HEK293 (cell line): ENCODE data around the gene HTR1E.

Experiments used
- CTCF ChIP-seq: fragments of 450-650 bp; formaldehyde crosslinking; IDR thresholded peaks from 2 replicates; pipeline ENCODE4 v1.5.1; 2016; ENCODE audit warnings: missing biosample characterization, missing genetic modification characterization
- GFI1B ChIP-seq: fragments of 450-650 bp; formaldehyde crosslinking; IDR thresholded peaks from 2 replicates; pipeline ENCODE4 v1.5.1; 2016; ENCODE audit warnings: missing biosample characterization, missing genetic modification characterization
- GLI4 ChIP-seq: fragments of 450-650 bp; formaldehyde crosslinking; IDR thresholded peaks from 2 replicates; pipeline ENCODE4 v1.5.1; 2016; ENCODE audit warnings: missing biosample characterization, missing genetic modification characterization
- KLF8 ChIP-seq: fragments of 450-650 bp; formaldehyde crosslinking; IDR thresholded peaks from 2 replicates; pipeline ENCODE4 v1.5.1; 2016; ENCODE audit warnings: missing biosample characterization, missing genetic modification characterization
- PRDM1 ChIP-seq: fragments of 450-650 bp; formaldehyde crosslinking; IDR thresholded peaks from 2 replicates; pipeline ENCODE4; 2016; ENCODE audit warnings: missing biosample characterization, missing genetic modification characterization
- PRDM2 ChIP-seq: fragments of 450-650 bp; formaldehyde crosslinking; IDR thresholded peaks from 2 replicates; pipeline ENCODE4 v1.5.1; 2016; ENCODE audit warnings: missing biosample characterization, missing genetic modification characterization, borderline replicate concordance
- SALL2 ChIP-seq: fragments of 450-650 bp; formaldehyde crosslinking; IDR thresholded peaks from 2 replicates; pipeline ENCODE4 v1.5.0; 2017; ENCODE audit warnings: missing biosample characterization, mild to moderate bottlenecking, missing genetic modification characterization, borderline replicate concordance
- SP7 ChIP-seq: fragments of 450-650 bp; formaldehyde crosslinking; IDR thresholded peaks from 2 replicates; pipeline ENCODE4 v1.5.1; 2016; ENCODE audit warnings: missing biosample characterization, missing genetic modification characterization
- ZNF169 ChIP-seq: fragments of 450-650 bp; formaldehyde crosslinking; IDR thresholded peaks from 2 replicates; pipeline ENCODE4 v1.5.1; 2016; ENCODE audit warnings: missing biosample characterization, missing genetic modification characterization
- ZNF274 ChIP-seq, 2 experiments: fragments of 200-500 bp in 1 of 2; fragments of 450-650 bp in 1 of 2; sonication (Bioruptor generic) in 1 of 2; formaldehyde crosslinking in 1 of 2; IDR thresholded peaks; 2 replicates each; pipeline versions ENCODE4 v1.5.1 to v1.6.1; 2014 to 2016; ENCODE audit warnings: borderline replicate concordance in 1 of 2, inconsistent platforms in 1 of 2, low read length in 1 of 2, missing biosample characterization in 1 of 2, missing genetic modification characterization in 1 of 2
- ZNF416 ChIP-seq: fragments of 450-650 bp; formaldehyde crosslinking; IDR thresholded peaks from 2 replicates; pipeline ENCODE4 v1.5.1; 2016; ENCODE audit warnings: missing biosample characterization, missing genetic modification characterization
- ZNF580 ChIP-seq: fragments of 450-650 bp; formaldehyde crosslinking; IDR thresholded peaks from 2 replicates; pipeline ENCODE4 v1.5.1; 2016; ENCODE audit warnings: missing biosample characterization, missing genetic modification characterization
- ZNF626 ChIP-seq: fragments of 450-650 bp; sonication (Bioruptor Pico); formaldehyde crosslinking; IDR thresholded peaks from 2 replicates; pipeline ENCODE4 v1.5.1; 2018; ENCODE audit warnings: missing biosample characterization, missing genetic modification characterization, inconsistent platforms
- ZNF660 ChIP-seq: fragments of 450-650 bp; IDR thresholded peaks from 2 replicates; pipeline ENCODE4 v1.5.1; 2018; ENCODE audit warnings: missing biosample characterization, mild to moderate bottlenecking, missing genetic modification characterization

- no peak for TF ChIP-seq CTCF (tag by site-specific recombination)
- TF ChIP-seq ZNF660, result no peak
- no peak for TF ChIP-seq SALL2 (tag by site-specific recombination)
- TF ChIP-seq ZNF416 (tag by site-specific recombination), result no peak
- TF ChIP-seq GLI4, result no peak
- TF ChIP-seq PRDM1, result no peak
- TF ChIP-seq ZNF169, result no peak
- TF ChIP-seq KLF8 (tag by site-specific recombination), result no peak
- TF ChIP-seq ZNF626 (tag by site-specific recombination), result no peak
- no peak for TF ChIP-seq SP7
- no peak for TF ChIP-seq PRDM2 (tag by site-specific recombination)
- TF ChIP-seq ZNF580 (tag by site-specific recombination), result no peak
- TF ChIP-seq ZNF274 (IDR thresholded peaks at IDR 0.05; ENCODE audit: low read length), result no peak
- TF ChIP-seq ZNF274 (tag by site-specific recombination; IDR thresholded peaks at IDR 0.05; ENCODE audit: borderline replicate concordance), result no peak
- TF ChIP-seq GFI1B (tag by site-specific recombination), result no peak
These were observed 12.4 kb downstream of the HTR1E start for GRCh38 chr6:86949771-86950170.
